Peyer's patch (tissue), 4 donors: Measurements from ENCODE around the gene RARB. TPM values are rescaled to one million over a fixed set of nuclear protein-coding genes. Genes with fewer than 3 reads are reported as not detected.

ENCODE experiments used
- DNase-seq, 3 donors: peaks; one replicate each; pipeline ENCODE4 v3.0.0-alpha.2; 2017 to 2019
- H3K27ac ChIP-seq, 4 donors: fragments of 200-600 bp; sonication (generic); one replicate each; pipeline ENCODE4 v1.5.1; 2016 to 2019
- H3K27me3 ChIP-seq, 2 donors: fragments of 200-600 bp; sonication (generic); one replicate each; pipeline ENCODE4 v1.5.1; 2019
- H3K36me3 ChIP-seq, 3 donors: fragments of 200-600 bp; sonication (generic); one replicate each; pipeline ENCODE4 v1.5.1; 2016 to 2019
- H3K4me1 ChIP-seq, 4 donors: fragments of 200-600 bp; sonication (generic); one replicate each; pipeline ENCODE4 v1.5.1; 2016 to 2019
- H3K4me3 ChIP-seq, 4 donors: fragments of 200-600 bp; sonication (generic); 1 replicate in 3 of 4; 2 replicates in 1 of 4; pipeline ENCODE4 v1.5.1; 2016 to 2019; ENCODE audit warnings: mild to moderate bottlenecking in 1 of 4
- H3K9me3 ChIP-seq, 4 donors: fragments of 200-600 bp; sonication (generic); one replicate each; pipeline ENCODE4 v1.5.1; 2016 to 2019; ENCODE audit warnings: mild to moderate bottlenecking in 1 of 4
- CTCF ChIP-seq, 6 experiments: fragments of 450-650 bp in 4 of 6; fragments of 200-600 bp in 2 of 6; sonication (generic) in 1 of 6; IDR thresholded peaks; one replicate each; pipeline ENCODE4 v1.5.1; 2017 to 2019; ENCODE audit warnings: antibody characterized with exemption in 6 of 6, mild to moderate bottlenecking in 3 of 6, moderate library complexity in 1 of 6
- POLR2A ChIP-seq, 2 donors: fragments of 450-650 bp; IDR thresholded peaks; one replicate each; pipeline ENCODE4 v1.5.1; 2017; ENCODE audit warnings: antibody characterized with exemption in 2 of 2, mild to moderate bottlenecking in 2 of 2, moderate library complexity in 2 of 2
- total RNA-seq, 4 donors: library from RNA; depleted of rRNA; stranded (reverse); fragments of >200 nt; gene quantifications; one replicate each; pipeline ENCODE4 v1.1.0, GENCODE V29; 2016

The RARB gene
- total RNA-seq, 4 donors from 2014 or later, result 0.53 to 4.1 (median 2.9) TPM

- Histone ChIP-seq H3K4me3 (no peak overlapping the region), H3K27me3 (no peaks in the 10 kb centered on the region), H3K9me3 (no peaks in the 10 kb centered on the region), H3K36me3 (peaks cover 0 to 3% (median 0%) of the 10 kb centered on the region in 3 donors), H3K27ac (no peak overlapping the region), H3K4me1 (no peaks in the 10 kb centered on the region)
- DNase-seq, result no peak
- TF ChIP-seq CTCF (IDR thresholded peaks at IDR 0.05) (no peak), POLR2A (IDR thresholded peaks at IDR 0.05) (no peak)
These were observed 155.3 kb downstream of the RARB start for GRCh38 chr3:25583343-25583742.

GRCh38 chr3:25584011-25584789 lies 156.1 kb downstream of the RARB start:
- no peaks in the 10 kb centered on the region for H3K27me3 ChIP-seq
- no peak overlapping the region for H3K27ac ChIP-seq
- no peak for TF ChIP-seq POLR2A (IDR thresholded peaks at IDR 0.05)
- no peak for TF ChIP-seq CTCF (IDR thresholded peaks at IDR 0.05)
- no peaks in the 10 kb centered on the region for H3K9me3 ChIP-seq
- H3K4me3 ChIP-seq, result no peak overlapping the region
- H3K4me1 ChIP-seq, result no peaks in the 10 kb centered on the region
- H3K36me3 ChIP-seq, result peaks cover 0 to 3% (median 0%) of the 10 kb centered on the region in 3 donors
- no peak for DNase-seq

GRCh38 chr3:25585361-25586166 lies 157.5 kb downstream of the RARB start:
- TF ChIP-seq POLR2A (IDR thresholded peaks at IDR 0.05), result no peak
- TF ChIP-seq CTCF (IDR thresholded peaks at IDR 0.05), result no peak
- H3K27me3 ChIP-seq, result no peaks in the 10 kb centered on the region
- DNase-seq, result no peak
- no peak overlapping the region for H3K4me3 ChIP-seq
- H3K9me3 ChIP-seq, result no peaks in the 10 kb centered on the region
- no peak overlapping the region for H3K27ac ChIP-seq
- H3K36me3 ChIP-seq, result peaks cover 0 to 3% (median 0%) of the 10 kb centered on the region in 3 donors
- H3K4me1 ChIP-seq, result no peaks in the 10 kb centered on the region

- H3K9me3 ChIP-seq, result no peaks in the 10 kb centered on the region
- no peak overlapping the region for H3K4me3 ChIP-seq
- DNase-seq, result no peak
- TF ChIP-seq POLR2A (IDR thresholded peaks at IDR 0.05), result no peak
- TF ChIP-seq CTCF (IDR thresholded peaks at IDR 0.05), result no peak
- H3K27ac ChIP-seq, result no peak overlapping the region
- H3K4me1 ChIP-seq, result no peaks in the 10 kb centered on the region
- H3K27me3 ChIP-seq, result no peaks in the 10 kb centered on the region
- H3K36me3 ChIP-seq, result peaks cover 0 to under 1% (median 0%) of the 10 kb centered on the region in 3 donors
These were observed 158.1 kb downstream of the RARB start for GRCh38 chr3:25586167-25586505.

- Histone ChIP-seq H3K27ac (no peak overlapping the region), H3K4me1 (no peaks in the 10 kb centered on the region), H3K36me3 (no peaks in the 10 kb centered on the region), H3K4me3 (no peak overlapping the region), H3K9me3 (no peaks in the 10 kb centered on the region), H3K27me3 (no peaks in the 10 kb centered on the region)
- TF ChIP-seq POLR2A (IDR thresholded peaks at IDR 0.05), result no peak
- DNase-seq, result no peak
These were observed 158.5 kb downstream of the RARB start for GRCh38 chr3:25586553-25586952.

- Histone ChIP-seq H3K27ac (no peak overlapping the region), H3K4me3 (no peak overlapping the region), H3K4me1 (no peaks in the 10 kb centered on the region), H3K27me3 (no peaks in the 10 kb centered on the region), H3K9me3 (no peaks in the 10 kb centered on the region), H3K36me3 (no peaks in the 10 kb centered on the region)
- DNase-seq, result no peak
- no peak for TF ChIP-seq POLR2A (IDR thresholded peaks at IDR 0.05)
- no peak for TF ChIP-seq CTCF (IDR thresholded peaks at IDR 0.05)
These were observed 159.0 kb downstream of the RARB start for GRCh38 chr3:25587094-25587493.
